HEK293 (cell line): ENCODE data around the gene MYH15.

Experiments
- CTCF ChIA-PET: fragments of 350-600 bp; formaldehyde crosslinking; extraction: SDS; loops from one replicate; lab custom pipeline; 2021; ENCODE audit warnings: antibody characterized with exemption; lab: Yijun Ruan, JAX
- POLR2A ChIA-PET: fragments of 300-600 bp; formaldehyde crosslinking; extraction: SDS; loops from one replicate; lab custom pipeline; 2020; ENCODE audit warnings: antibody characterized with exemption, inconsistent platforms; lab: Yijun Ruan, JAX
- H3K27ac ChIP-seq: fragments of 200-500 bp; sonication (Bioruptor generic); 2 replicates; pipeline ENCODE4 v1.5.1; 2014; ENCODE audit warnings: low read depth, low read length, control low read depth, inconsistent platforms; ENCODE audit errors: extremely low read depth
- H3K36me3 ChIP-seq, 2 experiments: fragments of 200-500 bp in 1 of 2; sonication (Bioruptor generic) in 1 of 2; 1 replicate in 1 of 2; 2 replicates in 1 of 2; pipeline ENCODE4 v1.5.1; 2014 to 2017; ENCODE audit warnings: inconsistent platforms in 2 of 2, low read length in 2 of 2; ENCODE audit not compliant: control insufficient read depth in 2 of 2, insufficient read depth in 1 of 2
- H3K4me1 ChIP-seq: fragments of 200-500 bp; sonication (Bioruptor generic); 2 replicates; pipeline ENCODE4 v1.5.1; 2014; ENCODE audit warnings: mild to moderate bottlenecking, low read length, inconsistent platforms; ENCODE audit not compliant: control insufficient read depth, insufficient read depth
- H3K4me3 ChIP-seq: 2 replicates; pipeline ENCODE4 v1.5.1; 2011; ENCODE audit warnings: low read depth, mild to moderate bottlenecking, control low read depth, low read length, moderate library complexity
- H3K9me3 ChIP-seq: fragments of 200-500 bp; sonication (Bioruptor generic); 2 replicates; pipeline ENCODE4 v1.5.1; 2014; ENCODE audit warnings: low read depth, low read length, inconsistent platforms; ENCODE audit not compliant: control insufficient read depth, insufficient read depth
- KLF1 ChIP-seq: fragments of 450-650 bp; formaldehyde crosslinking; IDR thresholded peaks from 2 replicates; pipeline ENCODE4 v1.5.1; 2016; ENCODE audit warnings: missing biosample characterization, missing genetic modification characterization
- SCRT2 ChIP-seq: fragments of 450-650 bp; formaldehyde crosslinking; IDR thresholded peaks from 2 replicates; pipeline ENCODE4 v1.5.1; 2016; ENCODE audit warnings: missing biosample characterization, missing genetic modification characterization
- SETDB1 ChIP-seq: IDR thresholded peaks from one replicate; pipeline ENCODE4 v1.6.1; 2017; ENCODE audit warnings: mild to moderate bottlenecking, low read length, moderate library complexity, mixed read lengths; ENCODE audit not compliant: insufficient read length
- SP2 ChIP-seq: fragments of 450-650 bp; formaldehyde crosslinking; IDR thresholded peaks from 2 replicates; pipeline ENCODE4 v1.5.1; 2016; ENCODE audit warnings: missing biosample characterization, missing genetic modification characterization
- ZBTB17 ChIP-seq: fragments of 450-650 bp; formaldehyde crosslinking; IDR thresholded peaks from 2 replicates; pipeline ENCODE4 v1.5.1; 2016; ENCODE audit warnings: missing biosample characterization, missing genetic modification characterization
- ZFP37 ChIP-seq: fragments of 450-650 bp; formaldehyde crosslinking; IDR thresholded peaks from 2 replicates; pipeline ENCODE4 v1.5.1; 2016; ENCODE audit warnings: missing biosample characterization, missing genetic modification characterization
- ZFP69B ChIP-seq: fragments of 450-650 bp; formaldehyde crosslinking; IDR thresholded peaks from 2 replicates; pipeline ENCODE4 v1.5.1; 2016; ENCODE audit warnings: missing biosample characterization, missing genetic modification characterization
- ZNF112 ChIP-seq: fragments of 450-650 bp; formaldehyde crosslinking; IDR thresholded peaks from 2 replicates; pipeline ENCODE4 v1.5.0; 2017; ENCODE audit warnings: missing biosample characterization, missing genetic modification characterization
- ZNF214 ChIP-seq: fragments of 450-650 bp; formaldehyde crosslinking; IDR thresholded peaks from 2 replicates; pipeline ENCODE4 v1.5.1; 2017; ENCODE audit warnings: missing biosample characterization, mild to moderate bottlenecking, missing genetic modification characterization, borderline replicate concordance
- ZNF292 ChIP-seq: fragments of 450-650 bp; formaldehyde crosslinking; IDR thresholded peaks from 2 replicates; pipeline ENCODE4 v1.5.1; 2016; ENCODE audit warnings: low read depth, missing biosample characterization, missing genetic modification characterization, borderline replicate concordance
- ZNF350 ChIP-seq: fragments of 450-650 bp; formaldehyde crosslinking; IDR thresholded peaks from 2 replicates; pipeline ENCODE4 v1.5.0; 2017; ENCODE audit warnings: missing biosample characterization, mild to moderate bottlenecking, missing genetic modification characterization
- ZNF513 ChIP-seq: fragments of 450-650 bp; IDR thresholded peaks from 2 replicates; pipeline ENCODE4 v1.5.1; 2018; ENCODE audit warnings: missing biosample characterization, missing genetic modification characterization
- ZNF654 ChIP-seq: fragments of 450-650 bp; formaldehyde crosslinking; IDR thresholded peaks from 2 replicates; pipeline ENCODE4 v1.5.1; 2016; ENCODE audit warnings: low read depth, missing biosample characterization, missing genetic modification characterization
- ZNF658 ChIP-seq: fragments of 450-650 bp; formaldehyde crosslinking; IDR thresholded peaks from 2 replicates; pipeline ENCODE4; 2016; ENCODE audit warnings: missing biosample characterization, missing genetic modification characterization
- ZNF670 ChIP-seq: fragments of 450-650 bp; formaldehyde crosslinking; IDR thresholded peaks from 2 replicates; pipeline ENCODE4 v1.5.1; 2016; ENCODE audit warnings: missing biosample characterization, missing genetic modification characterization, low read depth
- ZNF768 ChIP-seq: fragments of 450-650 bp; formaldehyde crosslinking; IDR thresholded peaks from 2 replicates; pipeline ENCODE4 v1.5.1; 2018; ENCODE audit warnings: missing biosample characterization, mild to moderate bottlenecking, missing genetic modification characterization
- TF ChIP-seq, protein P1 (sequence below): fragments of 450-650 bp; IDR thresholded peaks from 2 replicates; pipeline ENCODE4 v1.5.1; 2018; ENCODE audit warnings: missing biosample characterization, mild to moderate bottlenecking, missing genetic modification characterization
- TF ChIP-seq, protein P2 (sequence below): fragments of 450-650 bp; formaldehyde crosslinking; IDR thresholded peaks from 2 replicates; pipeline ENCODE4 v1.5.1; 2016; ENCODE audit warnings: missing biosample characterization, missing genetic modification characterization
- TF ChIP-seq, protein P3 (sequence below): fragments of 450-650 bp; formaldehyde crosslinking; IDR thresholded peaks from 2 replicates; pipeline ENCODE4 v1.5.1; 2016; ENCODE audit warnings: missing biosample characterization, missing genetic modification characterization

The MYH15 gene

GRCh38 chr3:108554229-108554628 is 43.8 kb upstream of the MYH15 start (continued):
- TF ChIP-seq, protein P1, sequence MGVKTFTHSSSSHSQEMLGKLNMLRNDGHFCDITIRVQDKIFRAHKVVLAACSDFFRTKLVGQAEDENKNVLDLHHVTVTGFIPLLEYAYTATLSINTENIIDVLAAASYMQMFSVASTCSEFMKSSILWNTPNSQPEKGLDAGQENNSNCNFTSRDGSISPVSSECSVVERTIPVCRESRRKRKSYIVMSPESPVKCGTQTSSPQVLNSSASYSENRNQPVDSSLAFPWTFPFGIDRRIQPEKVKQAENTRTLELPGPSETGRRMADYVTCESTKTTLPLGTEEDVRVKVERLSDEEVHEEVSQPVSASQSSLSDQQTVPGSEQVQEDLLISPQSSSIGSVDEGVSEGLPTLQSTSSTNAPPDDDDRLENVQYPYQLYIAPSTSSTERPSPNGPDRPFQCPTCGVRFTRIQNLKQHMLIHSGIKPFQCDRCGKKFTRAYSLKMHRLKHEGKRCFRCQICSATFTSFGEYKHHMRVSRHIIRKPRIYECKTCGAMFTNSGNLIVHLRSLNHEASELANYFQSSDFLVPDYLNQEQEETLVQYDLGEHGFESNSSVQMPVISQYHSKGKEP: no peak
- no peak for TF ChIP-seq ZFP69B (tag by site-specific recombination)
- TF ChIP-seq ZBTB17 (tag by site-specific recombination): no peak
- TF ChIP-seq SP2 (tag by site-specific recombination): no peak
- TF ChIP-seq ZNF214: no peak
- TF ChIP-seq ZNF350 (tag by site-specific recombination): no peak

GRCh38 chr3:108552267-108553159 is 42.1 kb upstream of the MYH15 start:
- POLR2A ChIA-PET: no interaction called here

GRCh38 chr3:108548886-108549285 is 38.5 kb upstream of the MYH15 start:
- no peaks in the 10 kb centered on the region for H3K9me3 ChIP-seq
- no peaks in the 10 kb centered on the region for H3K4me1 ChIP-seq
- no peak overlapping the region for H3K4me3 ChIP-seq
- POLR2A ChIA-PET: no interaction called here
- CTCF ChIA-PET: no interaction called here
- TF ChIP-seq ZNF513 (no peak), SCRT2 (tag by site-specific recombination) (no peak), ZNF658 (tag by site-specific recombination) (no peak), ZNF670 (tag by site-specific recombination) (no peak), ZNF292 (no peak), KLF1 (tag by site-specific recombination) (no peak), ZFP37 (tag by site-specific recombination) (no peak), SETDB1 (no peak), ZNF768 (tag by site-specific recombination) (no peak)
- TF ChIP-seq, protein P2, sequence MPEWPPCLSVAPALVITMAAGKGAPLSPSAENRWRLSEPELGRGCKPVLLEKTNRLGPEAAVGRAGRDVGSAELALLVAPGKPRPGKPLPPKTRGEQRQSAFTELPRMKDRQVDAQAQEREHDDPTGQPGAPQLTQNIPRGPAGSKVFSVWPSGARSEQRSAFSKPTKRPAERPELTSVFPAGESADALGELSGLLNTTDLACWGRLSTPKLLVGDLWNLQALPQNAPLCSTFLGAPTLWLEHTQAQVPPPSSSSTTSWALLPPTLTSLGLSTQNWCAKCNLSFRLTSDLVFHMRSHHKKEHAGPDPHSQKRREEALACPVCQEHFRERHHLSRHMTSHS (tag by site-specific recombination): no peak
- TF ChIP-seq, protein P3, sequence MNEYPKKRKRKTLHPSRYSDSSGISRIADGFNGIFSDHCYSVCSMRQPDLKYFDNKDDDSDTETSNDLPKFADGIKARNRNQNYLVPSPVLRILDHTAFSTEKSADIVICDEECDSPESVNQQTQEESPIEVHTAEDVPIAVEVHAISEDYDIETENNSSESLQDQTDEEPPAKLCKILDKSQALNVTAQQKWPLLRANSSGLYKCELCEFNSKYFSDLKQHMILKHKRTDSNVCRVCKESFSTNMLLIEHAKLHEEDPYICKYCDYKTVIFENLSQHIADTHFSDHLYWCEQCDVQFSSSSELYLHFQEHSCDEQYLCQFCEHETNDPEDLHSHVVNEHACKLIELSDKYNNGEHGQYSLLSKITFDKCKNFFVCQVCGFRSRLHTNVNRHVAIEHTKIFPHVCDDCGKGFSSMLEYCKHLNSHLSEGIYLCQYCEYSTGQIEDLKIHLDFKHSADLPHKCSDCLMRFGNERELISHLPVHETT (tag by site-specific recombination): no peak
- no peak overlapping the region for H3K27ac ChIP-seq
- H3K36me3 ChIP-seq: peaks cover 16 to 24% of the 10 kb centered on the region in 2 experiments

More at GRCh38 chr3:108552267-108553159, 42.1 kb upstream of the MYH15 start:
- CTCF ChIA-PET: interaction anchor here (0.6 to 3.5 kb wide), 19 partner anchors 8 to 448 kb away, joined by 3 to 29 read pairs (median 4); no protein-coding TSS in a partner anchor
- TF ChIP-seq ZNF112 (no peak), ZNF654 (tag by site-specific recombination) (peak; percentile 50)
- TF ChIP-seq, all 188 proteins: peak for 1
- Histone ChIP-seq H3K4me3 (no peak overlapping the region), H3K9me3 (no peaks in the 10 kb centered on the region), H3K36me3 (peaks cover 18 to 50% of the 10 kb centered on the region in 2 experiments), H3K4me1 (no peaks in the 10 kb centered on the region), H3K27ac (no peak overlapping the region)
